HCT116 (cell line): ENCODE results near the gene FBXL7. TPM values are rescaled to one million over a fixed set of nuclear protein-coding genes. Genes with fewer than 3 reads are reported as not detected.

ENCODE experiments used
- ATAC-seq: fragments of 200-7000 bp; cut with Tn5 transposase; 2 replicates; pipeline ENCODE4 v1.9.1; 2020; ENCODE audit warnings: mild to moderate bottlenecking, moderate library complexity
- BruUV-seq: library from RNA; stranded (reverse); fragments of 400-500 nt; replicated peaks from 2 replicates; lab custom pipeline; 2021; lab: Mats Ljungman, UMichigan
- CTCF ChIA-PET: fragments of 300-600 bp; sonication (Branson Sonifier 250); formaldehyde crosslinking; loops from one replicate; lab custom pipeline; 2021; ENCODE audit warnings: antibody characterized with exemption; lab: Charles Lee
- POLR2A ChIA-PET: fragments of 300-600, 350-600 bp; sonication (Branson Sonifier 250); formaldehyde crosslinking; loops from one replicate; lab custom pipeline; 2021; ENCODE audit warnings: antibody characterized with exemption; lab: Charles Lee
- RAD21 ChIA-PET, 2 experiments: fragments of 300-600 bp; sonication (Branson Sonifier 250); formaldehyde crosslinking; loops; one replicate each; lab custom pipeline; 2023; ENCODE audit warnings: low total read pairs in 2 of 2; ENCODE audit not compliant: uncharacterized antibody in 2 of 2, unreplicated experiment in 2 of 2, low non-redundant PET in 1 of 2; lab: Charles Lee
- DNase-seq: peaks from one replicate; pipeline ENCODE4 v3.0.0-alpha.2; 2010; ENCODE audit warnings: low read depth, low spot score
- H2AFZ ChIP-seq: fragments of 200-600 bp; shearing (Covaris generic), sonication (generic); 2 replicates; pipeline ENCODE4 v1.6.1; 2017; ENCODE audit warnings: low read depth, mixed run types, mixed read lengths, antibody characterized with exemption, low read length; ENCODE audit not compliant: poor library complexity, severe bottlenecking
- H3K27ac ChIP-seq: 2 replicates; pipeline ENCODE4 v1.5.1; 2012; ENCODE audit warnings: low read depth, low read length
- H3K27me3 ChIP-seq: fragments of 200-600 bp; sonication (generic); 2 replicates; pipeline ENCODE4 v1.6.1; 2016; ENCODE audit warnings: mixed run types, low read length, mixed read lengths; ENCODE audit not compliant: insufficient read depth
- H3K36me3 ChIP-seq, 2 experiments: fragments of 200-500 bp in 1 of 2; fragments of 200-600 bp in 1 of 2; sonication (Bioruptor generic) in 1 of 2; sonication (generic) in 1 of 2; 2 replicates each; pipeline versions ENCODE4 v1.5.1 to v1.6.1; 2014 to 2016; ENCODE audit warnings: low read length in 2 of 2, inconsistent platforms in 1 of 2, mixed read lengths in 1 of 2, mixed run types in 1 of 2; ENCODE audit not compliant: insufficient read depth in 2 of 2, control insufficient read depth in 1 of 2
- H3K4me1 ChIP-seq, 2 experiments: fragments of 200-600 bp in 1 of 2; sonication (generic) in 1 of 2; 2 replicates each; pipeline versions ENCODE4 v1.5.1 to v1.6.1; 2012 to 2017; ENCODE audit warnings: low read length in 2 of 2, inconsistent platforms in 1 of 2, mild to moderate bottlenecking in 1 of 2, mixed read lengths in 1 of 2, mixed run types in 1 of 2, moderate library complexity in 1 of 2; ENCODE audit not compliant: insufficient read depth in 2 of 2, control insufficient read depth in 1 of 2
- H3K4me2 ChIP-seq: fragments of 200-600 bp; sonication (generic); 2 replicates; pipeline ENCODE4 v1.6.1; 2017; ENCODE audit warnings: mixed run types, low read length, mixed read lengths
- H3K4me3 ChIP-seq, 2 experiments: fragments of 200-600 bp in 1 of 2; sonication (generic) in 1 of 2; replicated peaks in 1 of 2; 2 replicates each; pipeline ENCODE4 v1.5.1; 2011 to 2016; ENCODE audit warnings: low read length in 2 of 2, control low read depth in 1 of 2, low read depth in 1 of 2, mild to moderate bottlenecking in 1 of 2, mixed read lengths in 1 of 2, mixed run types in 1 of 2
- H3K79me2 ChIP-seq: fragments of 200-600 bp; sonication (generic); 2 replicates; pipeline ENCODE4 v1.6.1; 2017; ENCODE audit warnings: mild to moderate bottlenecking, mixed run types, low read length, moderate library complexity, mixed read lengths; ENCODE audit not compliant: insufficient read depth
- H3K9ac ChIP-seq: fragments of 200-600 bp; sonication (generic); 2 replicates; pipeline ENCODE4 v1.6.1; 2016; ENCODE audit warnings: low read length, mixed read lengths
- H3K9me2 ChIP-seq: fragments of 200-600 bp; sonication (generic), shearing (Covaris generic); 2 replicates; pipeline ENCODE4 v1.6.1; 2017; ENCODE audit warnings: mixed run types, mild to moderate bottlenecking, moderate library complexity; ENCODE audit not compliant: insufficient read depth
- H3K9me3 ChIP-seq, 2 experiments: fragments of 200-500 bp in 1 of 2; fragments of 200-600 bp in 1 of 2; sonication (Bioruptor generic) in 1 of 2; sonication (generic) in 1 of 2; 2 replicates each; pipeline ENCODE4 v1.6.1; 2014 to 2017; ENCODE audit warnings: low read length in 2 of 2, mixed read lengths in 2 of 2, inconsistent platforms in 1 of 2, low read depth in 1 of 2, mild to moderate bottlenecking in 1 of 2, mixed run types in 1 of 2, moderate library complexity in 1 of 2; ENCODE audit not compliant: control insufficient read depth in 1 of 2, insufficient read depth in 1 of 2
- H4K20me1 ChIP-seq: fragments of 200-600 bp; sonication (generic), shearing (Covaris generic); 2 replicates; pipeline ENCODE4 v1.6.1; 2017; ENCODE audit warnings: mixed run types, mild to moderate bottlenecking, moderate library complexity; ENCODE audit not compliant: insufficient read depth
- CBX3 ChIP-seq: IDR thresholded peaks from 2 replicates; pipeline ENCODE4 v1.6.1; 2012; ENCODE audit warnings: low read depth
- CEBPB ChIP-seq: IDR thresholded peaks from 2 replicates; pipeline ENCODE4 v1.6.1; 2012; ENCODE audit warnings: low read depth
- JUND ChIP-seq: IDR thresholded peaks from 2 replicates; pipeline ENCODE4 v1.6.1; 2012
- POLR2AphosphoS5 ChIP-seq: IDR thresholded peaks from 2 replicates; pipeline ENCODE4 v1.6.1; 2011; ENCODE audit warnings: mild to moderate bottlenecking, low read depth, low read length, moderate library complexity
- SIN3A ChIP-seq: IDR thresholded peaks from 2 replicates; pipeline ENCODE4 v1.6.1; 2012; ENCODE audit warnings: low read depth
- TCF7L2 ChIP-seq: IDR thresholded peaks from 2 replicates; pipeline ENCODE4 v1.7.0; 2011; ENCODE audit warnings: borderline replicate concordance, inconsistent platforms; ENCODE audit not compliant: insufficient read depth, insufficient read length; ENCODE audit errors: extremely low read depth
- YY1 ChIP-seq: IDR thresholded peaks from 2 replicates; pipeline ENCODE4 v1.6.1; 2011; ENCODE audit warnings: low read length, low read depth, moderate library complexity, mild to moderate bottlenecking; ENCODE audit not compliant: insufficient replicate concordance; ENCODE audit errors: extremely low read depth
- intact Hi-C: fragments of 100-400 bp; cut with micrococcal nuclease; formaldehyde crosslinking; loops from 2 replicates; pipeline ENCODE4 v1.10.0; 2022
- total RNA-seq: library from RNA; stranded (reverse); gene quantifications from one replicate; pipeline ENCODE4 v1.2.1, GENCODE V29; 2021; ENCODE audit not compliant: unreplicated experiment
- TF ChIP-seq, protein P1 (sequence below): IDR thresholded peaks from 2 replicates; pipeline ENCODE4 v1.6.1; 2012

Gene FBXL7
- total RNA-seq, 1 experiment from 2014 or later: 0.05 TPM

DNA sequence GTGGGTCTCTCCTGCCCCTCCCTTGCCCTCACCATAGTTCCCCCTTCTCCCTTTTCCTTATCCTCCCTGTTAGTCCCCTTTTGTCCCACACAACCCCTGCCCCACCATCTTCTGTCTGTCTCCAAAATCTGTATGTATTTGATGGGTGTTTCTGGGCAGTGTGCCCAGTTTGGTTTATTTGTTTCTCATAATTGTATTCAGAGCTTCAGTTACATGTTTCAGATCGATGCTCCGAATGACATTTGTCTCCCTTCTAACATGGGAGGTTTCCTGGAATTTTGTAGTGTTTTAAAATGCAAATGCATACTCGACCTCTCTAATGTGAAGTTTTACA, 22.2 kb downstream of the FBXL7 start:
- Histone ChIP-seq H4K20me1 (no peaks in the 10 kb centered on the region), H3K27me3 (no peaks in the 10 kb centered on the region), H3K9ac (no peak overlapping the region), H3K4me3 (no peak overlapping the region), H3K36me3 (no peaks in the 10 kb centered on the region), H3K27ac (no peak overlapping the region), H2AFZ (no peak overlapping the region), H3K9me2 (no peaks in the 10 kb centered on the region), H3K4me1 (no peaks in the 10 kb centered on the region), H3K4me2 (no peak overlapping the region), H3K79me2 (no peaks in the 10 kb centered on the region), H3K9me3 (peaks cover 6 to 16% of the 10 kb centered on the region in 2 experiments; a peak in 2 of 4 replicates)
- ATAC-seq (no peak), DNase-seq (no peak)
- intact Hi-C loops: no loop called here
- ChIA-PET CTCF (no interaction called here), POLR2A (no interaction called here), RAD21 (no interaction called here)
- TF ChIP-seq, protein P1, sequence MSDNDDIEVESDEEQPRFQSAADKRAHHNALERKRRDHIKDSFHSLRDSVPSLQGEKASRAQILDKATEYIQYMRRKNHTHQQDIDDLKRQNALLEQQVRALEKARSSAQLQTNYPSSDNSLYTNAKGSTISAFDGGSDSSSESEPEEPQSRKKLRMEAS: no peak
- TF ChIP-seq POLR2AphosphoS5 (no peak), TCF7L2 (no peak)
- no TSS peak for BruUV-seq

DNA sequence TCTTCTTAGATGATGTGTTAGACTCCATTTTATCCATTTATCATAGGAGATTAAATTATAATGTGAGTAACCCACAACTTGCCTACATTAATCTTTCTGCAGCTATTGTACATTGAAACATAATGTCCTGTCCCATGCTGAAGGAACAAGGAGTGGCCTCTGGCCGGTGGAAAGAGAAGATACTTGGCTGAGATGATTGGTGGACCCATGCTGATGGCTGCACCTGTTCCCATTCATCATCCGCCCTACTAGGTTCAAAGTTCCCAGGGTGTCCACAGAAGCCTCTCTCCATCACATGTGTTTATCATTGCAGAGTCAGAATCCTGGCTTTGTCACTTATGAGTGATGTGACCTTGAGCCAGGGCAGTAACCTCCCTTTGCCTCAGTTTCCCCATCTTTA, 24.7 kb downstream of the FBXL7 start:
- intact Hi-C loops: no loop called here
- DNase-seq (no peak), ATAC-seq (no peak)
- no peaks in the 10 kb centered on the region for H3K36me3 ChIP-seq
- no peaks in the 10 kb centered on the region for H3K4me1 ChIP-seq
- H2AFZ ChIP-seq: no peak overlapping the region
- ChIA-PET RAD21 (no interaction called here), POLR2A (no interaction called here), CTCF (no interaction called here)
- no peak overlapping the region for H3K4me3 ChIP-seq
- no peaks in the 10 kb centered on the region for H3K27me3 ChIP-seq
- H3K9me2 ChIP-seq: no peaks in the 10 kb centered on the region
- no peak overlapping the region for H3K4me2 ChIP-seq
- no peak overlapping the region for H3K27ac ChIP-seq
- H3K9me3 ChIP-seq: peaks cover 4 to 24% of the 10 kb centered on the region in 2 experiments; a peak in 2 of 4 replicates
- BruUV-seq: no TSS peak
- H3K9ac ChIP-seq: no peak overlapping the region
- H4K20me1 ChIP-seq: no peaks in the 10 kb centered on the region
- TF ChIP-seq CEBPB: no peak
- TF ChIP-seq YY1: no peak
- TF ChIP-seq JUND: no peak
- TF ChIP-seq SIN3A: no peak
- TF ChIP-seq CBX3: no peak
- H3K79me2 ChIP-seq: no peaks in the 10 kb centered on the region
